IMR-90 (cell line): ENCODE measurements around the gene GADL1. TPM values are rescaled to one million over a fixed set of nuclear protein-coding genes. Genes with fewer than 3 reads are reported as not detected.

Experiments used
- ATAC-seq: fragments of 200-7000 bp; cut with Tn5 transposase; 2 replicates; pipeline ENCODE4 v1.9.1; 2020; ENCODE audit warnings: low read depth, mild to moderate bottlenecking, moderate library complexity
- BruUV-seq: library from RNA; stranded (reverse); fragments of 400-500 nt; replicated peaks from 2 replicates; lab custom pipeline; 2021; lab: Mats Ljungman, UMichigan
- CTCF ChIA-PET: fragments of 300-600 bp; formaldehyde crosslinking; extraction: SDS; loops from one replicate; lab custom pipeline; 2021; ENCODE audit warnings: antibody characterized with exemption; lab: Yijun Ruan, JAX
- POLR2A ChIA-PET: fragments of 300-600 bp; sonication (Branson Sonifier 250); formaldehyde crosslinking; loops from one replicate; lab custom pipeline; 2022; ENCODE audit warnings: antibody characterized with exemption; ENCODE audit not compliant: unreplicated experiment; lab: Charles Lee
- DNase-seq: peaks from one replicate; pipeline ENCODE4 v3.0.0; 2013
- H2AFZ ChIP-seq: replicated peaks from 2 replicates; pipeline ENCODE3; 2013; ENCODE audit warnings: low read length, mild to moderate bottlenecking; ENCODE audit not compliant: poor library complexity
- H2AK5ac ChIP-seq: 2 replicates; pipeline ENCODE4 v1.6.1; 2013; ENCODE audit warnings: low read depth, low read length, inconsistent platforms
- H2AK9ac ChIP-seq: replicated peaks from 2 replicates; pipeline ENCODE3; 2013; ENCODE audit warnings: mild to moderate bottlenecking, low read depth, low read length, moderate library complexity; ENCODE audit not compliant: poor library complexity
- H2BK120ac ChIP-seq: 2 replicates; pipeline ENCODE4 v1.6.1; 2013; ENCODE audit warnings: low read depth, low read length, inconsistent platforms
- H2BK15ac ChIP-seq: 3 replicates; pipeline ENCODE4 v1.6.1; 2013; ENCODE audit warnings: low read depth, low read length, inconsistent platforms
- H2BK20ac ChIP-seq: 2 replicates; pipeline ENCODE4 v1.6.1; 2013; ENCODE audit warnings: low read depth, mild to moderate bottlenecking, inconsistent platforms, low read length, moderate library complexity
- H2BK5ac ChIP-seq: 2 replicates; pipeline ENCODE4 v1.6.1; 2013; ENCODE audit warnings: mild to moderate bottlenecking, low read depth, low read length, inconsistent platforms; ENCODE audit not compliant: poor library complexity, severe bottlenecking
- H3K14ac ChIP-seq: replicated peaks from 2 replicates; pipeline ENCODE4 v1.6.1; 2013; ENCODE audit warnings: low read depth, low read length, inconsistent platforms
- H3K18ac ChIP-seq: 2 replicates; pipeline ENCODE4 v1.6.1; 2013; ENCODE audit warnings: low read depth, low read length, control low read depth
- H3K23ac ChIP-seq: 2 replicates; pipeline ENCODE4 v1.6.1; 2013; ENCODE audit warnings: low read depth, low read length, inconsistent platforms
- H3K27ac ChIP-seq: 2 replicates; pipeline ENCODE4 v1.5.1; 2013; ENCODE audit warnings: mild to moderate bottlenecking, control low read depth, low read length; ENCODE audit not compliant: insufficient read depth
- H3K27me3 ChIP-seq: 2 replicates; pipeline ENCODE4 v1.6.1; 2013; ENCODE audit warnings: low read length; ENCODE audit not compliant: control insufficient read depth, insufficient read depth
- H3K36me3 ChIP-seq: 2 replicates; pipeline ENCODE4 v1.6.1; 2013; ENCODE audit warnings: low read length, mixed read lengths; ENCODE audit not compliant: control insufficient read depth, insufficient read depth
- H3K4ac ChIP-seq: 2 replicates; pipeline ENCODE4 v1.6.1; 2013; ENCODE audit warnings: low read depth, low read length, inconsistent platforms
- H3K4me1 ChIP-seq: 2 replicates; pipeline ENCODE4 v1.6.1; 2013; ENCODE audit warnings: low read length, mixed read lengths; ENCODE audit not compliant: control insufficient read depth, insufficient read depth
- H3K4me2 ChIP-seq: 2 replicates; pipeline ENCODE4 v1.6.1; 2013; ENCODE audit warnings: low read depth, mild to moderate bottlenecking, control low read depth, low read length, moderate library complexity
- H3K4me3 ChIP-seq: 2 replicates; pipeline ENCODE4 v1.5.1; 2013; ENCODE audit warnings: low read depth, mild to moderate bottlenecking, control low read depth, low read length, moderate library complexity; ENCODE audit not compliant: insufficient read depth
- H3K56ac ChIP-seq: 2 replicates; pipeline ENCODE4 v1.6.1; 2013; ENCODE audit warnings: low read length, inconsistent platforms; ENCODE audit not compliant: insufficient read depth; ENCODE audit errors: extremely low read depth
- H3K79me1 ChIP-seq, 2 experiments: 2 replicates each; pipeline ENCODE4 v1.6.1; 2013; ENCODE audit warnings: low read length in 2 of 2, inconsistent platforms in 1 of 2, low read depth in 1 of 2
- H3K9ac ChIP-seq: 2 replicates; pipeline ENCODE4 v1.6.1; 2013; ENCODE audit warnings: low read depth, low read length, control low read depth
- H3K9me1 ChIP-seq: 2 replicates; pipeline ENCODE4 v1.6.1; 2013; ENCODE audit warnings: low read length, inconsistent platforms; ENCODE audit not compliant: insufficient read depth
- H3K9me3 ChIP-seq: 2 replicates; pipeline ENCODE4 v1.6.1; 2013; ENCODE audit warnings: low read length; ENCODE audit not compliant: control insufficient read depth, insufficient read depth
- H4K20me1 ChIP-seq: 2 replicates; pipeline ENCODE4 v1.6.1; 2013; ENCODE audit warnings: low read length, inconsistent platforms; ENCODE audit not compliant: insufficient read depth
- H4K5ac ChIP-seq: 2 replicates; pipeline ENCODE4 v1.6.1; 2013; ENCODE audit warnings: mild to moderate bottlenecking, low read depth, low read length, control low read depth
- H4K8ac ChIP-seq, 2 experiments: 2 replicates each; pipeline ENCODE4 v1.6.1; 2013; ENCODE audit warnings: low read depth in 2 of 2, low read length in 2 of 2, control low read depth in 1 of 2, inconsistent platforms in 1 of 2
- H4K91ac ChIP-seq: 2 replicates; pipeline ENCODE4 v1.6.1; 2013; ENCODE audit warnings: low read depth, low read length, inconsistent platforms; ENCODE audit not compliant: insufficient read depth
- BHLHE40 ChIP-seq: fragments of 150-350 bp; IDR thresholded peaks from 2 replicates; pipeline ENCODE4 v1.6.1; 2016; ENCODE audit warnings: mild to moderate bottlenecking, low read depth, low read length
- CEBPB ChIP-seq: IDR thresholded peaks from 2 replicates; pipeline ENCODE4 v1.6.1; 2012; ENCODE audit warnings: low read depth, low read length, improper control_type of control experiment
- CHD1 ChIP-seq: IDR thresholded peaks from 2 replicates; pipeline ENCODE4 v1.6.1; 2012; ENCODE audit warnings: low read depth, low read length, improper control_type of control experiment
- CTCF ChIP-seq: conservative IDR thresholded peaks from 2 replicates; pipeline ENCODE4 v1.5.1; 2012; ENCODE audit warnings: mild to moderate bottlenecking, low read depth, low read length, improper control_type of control experiment
- ELK1 ChIP-seq: fragments of 150-350 bp; IDR thresholded peaks from 2 replicates; pipeline ENCODE4 v1.6.1; 2016; ENCODE audit warnings: low read depth, mild to moderate bottlenecking, low read length, moderate library complexity, borderline replicate concordance
- FOS ChIP-seq: fragments of 150-350 bp; IDR thresholded peaks from 2 replicates; pipeline ENCODE4 v1.6.1; 2016; ENCODE audit warnings: low read depth, low read length
- MAFK ChIP-seq: IDR thresholded peaks from 2 replicates; pipeline ENCODE4 v1.6.1; 2012; ENCODE audit warnings: low read depth, low read length, improper control_type of control experiment
- MAZ ChIP-seq: IDR thresholded peaks from 2 replicates; pipeline ENCODE4 v1.6.1; 2012; ENCODE audit warnings: low read depth, mild to moderate bottlenecking, low read length, improper control_type of control experiment, moderate library complexity, borderline replicate concordance
- MXI1 ChIP-seq: IDR thresholded peaks from 2 replicates; pipeline ENCODE4 v1.6.1; 2012; ENCODE audit warnings: low read depth, mild to moderate bottlenecking, low read length, moderate library complexity, borderline replicate concordance
- NFE2L2 ChIP-seq: fragments of 150-350 bp; IDR thresholded peaks from 2 replicates; pipeline ENCODE4 v1.6.1; 2016; ENCODE audit warnings: low read depth, mild to moderate bottlenecking, low read length
- POLR2A ChIP-seq: IDR thresholded peaks from 2 replicates; pipeline ENCODE4 v1.6.1; 2012; ENCODE audit warnings: mild to moderate bottlenecking, low read depth, low read length
- RAD21 ChIP-seq: IDR thresholded peaks from 2 replicates; pipeline ENCODE4 v1.6.1; 2012; ENCODE audit warnings: low read length, improper control_type of control experiment
- RCOR1 ChIP-seq: IDR thresholded peaks from 2 replicates; pipeline ENCODE4 v1.6.1; 2012; ENCODE audit warnings: mild to moderate bottlenecking, low read length, improper control_type of control experiment; ENCODE audit not compliant: insufficient replicate concordance
- RFX5 ChIP-seq: IDR thresholded peaks from 2 replicates; pipeline ENCODE4 v1.8.0; 2012; ENCODE audit warnings: low read depth, mild to moderate bottlenecking, low read length, moderate library complexity
- SMC3 ChIP-seq: fragments of 150-350 bp; IDR thresholded peaks from 2 replicates; pipeline ENCODE4 v1.6.1; 2016; ENCODE audit warnings: low read depth, mild to moderate bottlenecking, antibody characterized with exemption, low read length, moderate library complexity
- WGBS, 2 experiments: methylation state at CpG; one replicate each; pipeline versions ENCODE4 v1.1.5 to v1.1.7; 2013; ENCODE audit warnings: missing lambda C conversion rate in 2 of 2; ENCODE audit not compliant: insufficient read length in 1 of 2; ENCODE audit errors: extremely low coverage in 2 of 2; 5-methylcytosine and 5-hydroxymethylcytosine counted together
- dilution Hi-C: fragments of 300-500 bp; cut with HindIII; formaldehyde crosslinking; loops from one replicate; pipeline ENCODE4 v1.14.3; 2018; ENCODE audit warnings: low sequenced_read_pairs; ENCODE audit not compliant: unreplicated experiment
- in situ Hi-C: fragments of 300-500 bp; cut with MboI; formaldehyde crosslinking; loops from 3 replicates; pipeline ENCODE4 v1.14.3; 2019; ENCODE audit warnings: low sequenced_read_pairs, inconsistent platforms, mixed read lengths
- intact Hi-C: fragments of 100-400 bp; cut with micrococcal nuclease; formaldehyde crosslinking; loops from 2 replicates; pipeline ENCODE4 v1.10.0; 2022
- polyA plus RNA-seq, 3 experiments: library from polyadenylated mRNA; depleted of rRNA; stranded (reverse); fragments of >200 nt; gene quantifications; 2 replicates each; pipeline ENCODE4 v1.2.3, GENCODE V29; 2012; ENCODE audit warnings: low replicate concordance in 1 of 3
- total RNA-seq: library from RNA; depleted of rRNA; stranded (reverse); fragments of >200 nt; gene quantifications from 2 replicates; pipeline ENCODE4 v1.2.3, GENCODE V29; 2012
- TF ChIP-seq, protein P1 (sequence below): fragments of 150-350 bp; IDR thresholded peaks from 2 replicates; pipeline ENCODE4 v1.6.1; 2017; ENCODE audit warnings: mild to moderate bottlenecking, antibody characterized with exemption, low read length, low read depth

Gene GADL1
- total and polyA plus RNA-seq, 2 of the 4 experiments (the other 2 are of a cell fraction) = not detected

- H2BK120ac ChIP-seq = no peak overlapping the region
- H3K9ac ChIP-seq = no peak overlapping the region
- in situ Hi-C loops = no loop called here
- no peak overlapping the region for H3K4me3 ChIP-seq
- H3K14ac ChIP-seq = no peak overlapping the region
- no peak overlapping the region for H2BK20ac ChIP-seq
- no peak overlapping the region for H3K27ac ChIP-seq
- no peaks in the 10 kb centered on the region for H4K20me1 ChIP-seq
- no peak overlapping the region for H2AK9ac ChIP-seq
- no peak overlapping the region for H4K5ac ChIP-seq
- no peak overlapping the region for H2AK5ac ChIP-seq
- no peak overlapping the region for H2BK15ac ChIP-seq
- no peaks in the 10 kb centered on the region for H3K9me3 ChIP-seq
- no peaks in the 10 kb centered on the region for H3K36me3 ChIP-seq
- no peak overlapping the region for H4K91ac ChIP-seq
- H3K18ac ChIP-seq = no peak overlapping the region
- dilution Hi-C loops = no loop called here
- no peak for ATAC-seq
- no peaks in the 10 kb centered on the region for H3K4me1 ChIP-seq
- H2BK5ac ChIP-seq = no peak overlapping the region
- no peak overlapping the region for H2AFZ ChIP-seq
- no peak overlapping the region for H4K8ac ChIP-seq
- WGBS, 2 experiments = no CpG with 5 or more reads among the region's 1 CpG
- no peak overlapping the region for H3K4ac ChIP-seq
- no peaks in the 10 kb centered on the region for H3K79me1 ChIP-seq
- no peaks in the 10 kb centered on the region for H3K9me1 ChIP-seq
- DNase-seq = no peak
- ChIA-PET CTCF (no interaction called here), POLR2A (no interaction called here)
- no peak overlapping the region for H3K4me2 ChIP-seq
- H3K27me3 ChIP-seq = no peaks in the 10 kb centered on the region; the same call in 1 of the 2 replicates
- no peak overlapping the region for H3K56ac ChIP-seq
- no TSS peak for BruUV-seq
- TF ChIP-seq RAD21 (no peak), RFX5 (no peak), SMC3 (no peak), ELK1 (no peak), FOS (no peak), CEBPB (no peak), NFE2L2 (no peak), BHLHE40 (no peak), CTCF (no peak), POLR2A (no peak), MAZ (no peak), MAFK (no peak), CHD1 (no peak), RCOR1 (no peak), MXI1 (no peak)
- TF ChIP-seq, protein P1, sequence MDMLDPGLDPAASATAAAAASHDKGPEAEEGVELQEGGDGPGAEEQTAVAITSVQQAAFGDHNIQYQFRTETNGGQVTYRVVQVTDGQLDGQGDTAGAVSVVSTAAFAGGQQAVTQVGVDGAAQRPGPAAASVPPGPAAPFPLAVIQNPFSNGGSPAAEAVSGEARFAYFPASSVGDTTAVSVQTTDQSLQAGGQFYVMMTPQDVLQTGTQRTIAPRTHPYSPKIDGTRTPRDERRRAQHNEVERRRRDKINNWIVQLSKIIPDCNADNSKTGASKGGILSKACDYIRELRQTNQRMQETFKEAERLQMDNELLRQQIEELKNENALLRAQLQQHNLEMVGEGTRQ = no peak
- no peak overlapping the region for H3K23ac ChIP-seq
- intact Hi-C loops = no loop called here
These were observed 15.6 kb downstream of the GADL1 start for GRCh38 chr3:30878862-30879261.
